SK-N-SH (cell line): ENCODE measurements around the gene RAB6A. TPM values are rescaled to one million over a fixed set of nuclear protein-coding genes. Genes with fewer than 3 reads are reported as not detected.
"Not testable (repeated sequence)": the region's sequence is repeated elsewhere in the genome, so short reads cannot be mapped to it uniquely, and the experiment has no call there.

Experiments used
- CTCF ChIA-PET: fragments of 300-600, 350-600 bp; formaldehyde crosslinking; extraction: SDS; loops from one replicate; lab custom pipeline; 2021; lab: Yijun Ruan, JAX
- POLR2A ChIA-PET: fragments of 350-600 bp; sonication (Branson Sonifier 250); formaldehyde crosslinking; extraction: SDS; loops from one replicate; lab custom pipeline; 2020; ENCODE audit warnings: antibody characterized with exemption, inconsistent platforms; lab: Yijun Ruan, JAX
- DNase-seq: peaks from one replicate; pipeline ENCODE4 v3.0.0; 2012
- H2AFZ ChIP-seq: fragments of 200-600 bp; sonication (generic); 2 replicates; pipeline ENCODE4 v1.8.1; 2016; ENCODE audit warnings: antibody characterized with exemption, mild to moderate bottlenecking, low read depth
- H3F3A ChIP-seq: fragments of 200-600 bp; sonication (generic); replicated peaks from 2 replicates; pipeline ENCODE3; 2016; ENCODE audit warnings: antibody characterized with exemption, mild to moderate bottlenecking; ENCODE audit not compliant: insufficient read depth
- H3K27ac ChIP-seq, 2 experiments: fragments of 200-500 bp in 1 of 2; fragments of 200-600 bp in 1 of 2; sonication (Bioruptor generic) in 1 of 2; sonication (generic), shearing (Covaris generic) in 1 of 2; 2 replicates each; pipeline versions ENCODE4 v1.5.1 to v1.6.1; 2014 to 2016; ENCODE audit warnings: low read depth in 2 of 2, inconsistent platforms in 1 of 2, low read length in 1 of 2, mild to moderate bottlenecking in 1 of 2, mixed read lengths in 1 of 2
- H3K27me3 ChIP-seq: fragments of 200-600 bp; sonication (generic), shearing (Covaris generic); 2 replicates; pipeline ENCODE4 v1.6.1; 2016; ENCODE audit warnings: mixed run types; ENCODE audit not compliant: insufficient read depth
- H3K36me3 ChIP-seq, 2 experiments: fragments of 200-500 bp in 1 of 2; fragments of 200-600 bp in 1 of 2; sonication (Bioruptor generic) in 1 of 2; sonication (generic) in 1 of 2; replicated peaks in 1 of 2; 2 replicates each; pipeline versions ENCODE3 to v1.5.1; 2014 to 2016; ENCODE audit warnings: low read length in 1 of 2, mild to moderate bottlenecking in 1 of 2; ENCODE audit not compliant: insufficient read depth in 2 of 2, control insufficient read depth in 1 of 2
- H3K4me1 ChIP-seq, 2 experiments: fragments of 200-500 bp in 1 of 2; fragments of 200-600 bp in 1 of 2; sonication (Bioruptor generic) in 1 of 2; sonication (generic), shearing (Covaris generic) in 1 of 2; 2 replicates each; pipeline versions ENCODE4 v1.5.1 to v1.6.1; 2014 to 2016; ENCODE audit warnings: low read depth in 1 of 2, low read length in 1 of 2, mixed run types in 1 of 2; ENCODE audit not compliant: insufficient read depth in 2 of 2, control insufficient read depth in 1 of 2
- H3K4me2 ChIP-seq: fragments of 200-600 bp; sonication (generic), shearing (Covaris generic); 2 replicates; pipeline ENCODE4 v1.6.1; 2017; ENCODE audit warnings: mixed run types
- H3K4me3 ChIP-seq, 2 experiments: fragments of 200-500 bp in 1 of 2; fragments of 200-600 bp in 1 of 2; sonication (Bioruptor generic) in 1 of 2; sonication (generic), shearing (Covaris generic) in 1 of 2; 2 replicates each; pipeline versions ENCODE4 v1.5.1 to v1.8.1; 2014 to 2016; ENCODE audit warnings: low read depth in 2 of 2, inconsistent platforms in 1 of 2, low read length in 1 of 2, mild to moderate bottlenecking in 1 of 2, mixed read lengths in 1 of 2, moderate library complexity in 1 of 2
- H3K79me2 ChIP-seq: fragments of 200-600 bp; sonication (generic); 2 replicates; pipeline ENCODE4 v1.8.1; 2017; ENCODE audit warnings: mild to moderate bottlenecking; ENCODE audit not compliant: insufficient read depth
- H3K9ac ChIP-seq: fragments of 200-600 bp; sonication (generic); 2 replicates; pipeline ENCODE4 v1.6.1; 2017; ENCODE audit warnings: mixed run types
- H3K9me2 ChIP-seq: fragments of 200-600 bp; sonication (generic); 2 replicates; pipeline ENCODE4 v1.6.1; 2017; ENCODE audit warnings: mixed run types
- H3K9me3 ChIP-seq: fragments of 200-600 bp; sonication (generic); 2 replicates; pipeline ENCODE4 v1.6.1; 2017; ENCODE audit warnings: mixed run types, mild to moderate bottlenecking, moderate library complexity
- H4K20me1 ChIP-seq: fragments of 200-600 bp; sonication (generic); 2 replicates; pipeline ENCODE4 v1.6.1; 2017; ENCODE audit warnings: mild to moderate bottlenecking, mixed run types; ENCODE audit not compliant: insufficient read depth
- CHD2 ChIP-seq: fragments of 150-350 bp; IDR thresholded peaks from 2 replicates; pipeline ENCODE4 v1.6.1; 2018; ENCODE audit warnings: low read length; ENCODE audit not compliant: partially characterized antibody
- EP300 ChIP-seq, 2 experiments: IDR thresholded peaks; 2 replicates each; pipeline versions ENCODE4 v1.4.0 to v1.6.1; 2012; ENCODE audit warnings: borderline replicate concordance in 1 of 2, low read depth in 1 of 2, low read length in 1 of 2
- EZH2phosphoT487 ChIP-seq: fragments of 200-600 bp; sonication (generic); IDR thresholded peaks from 2 replicates; pipeline ENCODE4 v1.6.1; 2017; ENCODE audit warnings: low read depth, mixed run types, mild to moderate bottlenecking, antibody characterized with exemption, moderate library complexity, borderline replicate concordance
- FOSL2 ChIP-seq: IDR thresholded peaks from 2 replicates; pipeline ENCODE4 v1.4.0; 2012; ENCODE audit warnings: low read depth, mild to moderate bottlenecking, moderate library complexity, borderline replicate concordance
- FOXM1 ChIP-seq: IDR thresholded peaks from 2 replicates; pipeline ENCODE4 v1.4.0; 2012; ENCODE audit warnings: low read depth, mild to moderate bottlenecking
- GABPA ChIP-seq: IDR thresholded peaks from 2 replicates; pipeline ENCODE4 v1.4.0; 2012; ENCODE audit warnings: low read depth, mild to moderate bottlenecking
- GATA2 ChIP-seq: sonication (generic); formaldehyde crosslinking; IDR thresholded peaks from 2 replicates; pipeline ENCODE4 v1.5.0; 2020; ENCODE audit warnings: mild to moderate bottlenecking, missing genetic modification reagents
- MEF2A ChIP-seq: IDR thresholded peaks from 2 replicates; pipeline ENCODE4 v1.4.0; 2012; ENCODE audit warnings: low read depth, borderline replicate concordance
- MXI1 ChIP-seq: IDR thresholded peaks from 2 replicates; pipeline ENCODE4 v1.6.1; 2012; ENCODE audit warnings: mild to moderate bottlenecking, low read depth, low read length, improper control_type of control experiment
- NFIC ChIP-seq: IDR thresholded peaks from 2 replicates; pipeline ENCODE4 v1.4.0; 2012; ENCODE audit warnings: borderline replicate concordance
- NRF1 ChIP-seq: IDR thresholded peaks from 2 replicates; pipeline ENCODE4 v1.6.1; 2012; ENCODE audit warnings: low read depth, mild to moderate bottlenecking, low read length
- RCOR1 ChIP-seq: fragments of 150-350 bp; IDR thresholded peaks from 2 replicates; pipeline ENCODE4 v1.6.1; 2017; ENCODE audit warnings: antibody characterized with exemption, low read length
- RFX5 ChIP-seq: IDR thresholded peaks from 2 replicates; pipeline ENCODE4 v1.6.1; 2012; ENCODE audit warnings: mild to moderate bottlenecking, improper control_type of control experiment, low read length
- RXRA ChIP-seq: IDR thresholded peaks from 2 replicates; pipeline ENCODE4 v1.4.0; 2012; ENCODE audit warnings: low read depth, mild to moderate bottlenecking, borderline replicate concordance
- SMC3 ChIP-seq: IDR thresholded peaks from 2 replicates; pipeline ENCODE4 v1.6.1; 2012; ENCODE audit warnings: low read depth, low read length, improper control_type of control experiment
- TAF1 ChIP-seq: IDR thresholded peaks from 2 replicates; pipeline ENCODE4 v1.6.1; 2012; ENCODE audit warnings: low read depth, mild to moderate bottlenecking, low read length, moderate library complexity, borderline replicate concordance
- TCF12 ChIP-seq: IDR thresholded peaks from 2 replicates; pipeline ENCODE4 v1.4.0; 2012
- TEAD4 ChIP-seq: IDR thresholded peaks from 2 replicates; pipeline ENCODE4 v1.4.0; 2012; ENCODE audit warnings: mild to moderate bottlenecking, borderline replicate concordance; ENCODE audit not compliant: insufficient read depth
- WGBS: methylation state at CpG from one replicate; pipeline ENCODE4 v1.1.6; 2017; ENCODE audit warnings: low lambda C conversion rate; 5-methylcytosine and 5-hydroxymethylcytosine counted together
- polyA plus RNA-seq, 3 experiments: library from polyadenylated mRNA; depleted of rRNA; stranded (reverse); fragments of >200 nt; gene quantifications; 2 replicates each; pipeline ENCODE4 v1.2.3, GENCODE V29; 2012
- TF ChIP-seq, protein P1 (sequence below): fragments of 200-600 bp; sonication (generic); IDR thresholded peaks from 2 replicates; pipeline ENCODE4 v1.6.1; 2017; ENCODE audit warnings: antibody characterized with exemption, mild to moderate bottlenecking, moderate library complexity

The RAB6A gene
- polyA plus RNA-seq, 1 of the 3 experiments (the other 2 are of a cell fraction): 39.1 TPM

DNA sequence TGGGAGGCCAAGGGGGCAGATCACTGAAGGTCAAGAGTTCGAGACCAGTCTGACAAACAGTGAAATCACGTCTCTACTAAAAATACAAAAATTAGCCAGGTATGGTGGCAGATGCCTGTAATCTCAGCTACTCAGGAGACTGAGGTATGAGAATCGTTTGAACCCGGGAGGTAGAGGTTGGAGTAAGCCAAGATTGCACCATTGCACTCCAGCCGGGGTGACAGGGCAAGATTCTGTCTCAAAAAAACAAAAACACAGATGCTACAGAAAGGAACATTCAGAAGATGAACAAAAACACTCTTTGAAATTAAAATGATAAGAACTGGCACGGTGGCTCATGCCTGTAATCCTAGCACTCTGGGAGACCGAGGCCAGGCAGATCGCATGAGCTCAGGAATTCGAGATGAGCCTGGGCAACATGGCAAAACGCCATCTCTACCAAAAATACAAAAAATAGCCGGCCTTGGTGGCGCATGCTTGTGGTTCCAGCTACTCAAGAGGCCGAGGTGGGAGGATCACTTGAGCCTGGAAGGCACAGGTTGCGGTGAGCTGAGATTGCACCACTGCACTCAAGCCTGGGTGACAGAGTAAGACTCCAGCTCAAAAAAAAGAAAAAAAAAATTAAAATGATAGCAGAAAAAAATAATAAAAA lies 8.5 kb downstream of the RAB6A start:
- no peak overlapping the region for H3K4me2 ChIP-seq
- H3F3A ChIP-seq: peaks cover 6% of the 10 kb centered on the region
- H3K9ac ChIP-seq: no peak overlapping the region
- CTCF ChIA-PET: interaction anchor here (1.1 to 1.3 kb wide), 2 partner anchors 8 to 359 kb away, joined by 3 read pairs; no protein-coding TSS in a partner anchor
- H4K20me1 ChIP-seq: peaks cover 93% of the 10 kb centered on the region
- H3K27me3 ChIP-seq: no peaks in the 10 kb centered on the region
- H3K4me1 ChIP-seq: no peaks in the 10 kb centered on the region
- no peak overlapping the region for H3K27ac ChIP-seq
- POLR2A ChIA-PET: interaction anchor here (0.6 kb wide), 1 partner anchor 36 kb away, joined by 4 read pairs; no protein-coding TSS in a partner anchor
- H3K36me3 ChIP-seq: no peaks in the 10 kb centered on the region
- H3K9me3 ChIP-seq: no peaks in the 10 kb centered on the region
- H3K4me3 ChIP-seq: no peak overlapping the region
- no peaks in the 10 kb centered on the region for H3K9me2 ChIP-seq
- WGBS: 93% methylated on average over 14 of the region's 14 CpGs
- peaks cover 99% of the 10 kb centered on the region for H3K79me2 ChIP-seq
- DNase-seq: no peak
- H2AFZ ChIP-seq: no peak overlapping the region
- TF ChIP-seq, protein P1, sequence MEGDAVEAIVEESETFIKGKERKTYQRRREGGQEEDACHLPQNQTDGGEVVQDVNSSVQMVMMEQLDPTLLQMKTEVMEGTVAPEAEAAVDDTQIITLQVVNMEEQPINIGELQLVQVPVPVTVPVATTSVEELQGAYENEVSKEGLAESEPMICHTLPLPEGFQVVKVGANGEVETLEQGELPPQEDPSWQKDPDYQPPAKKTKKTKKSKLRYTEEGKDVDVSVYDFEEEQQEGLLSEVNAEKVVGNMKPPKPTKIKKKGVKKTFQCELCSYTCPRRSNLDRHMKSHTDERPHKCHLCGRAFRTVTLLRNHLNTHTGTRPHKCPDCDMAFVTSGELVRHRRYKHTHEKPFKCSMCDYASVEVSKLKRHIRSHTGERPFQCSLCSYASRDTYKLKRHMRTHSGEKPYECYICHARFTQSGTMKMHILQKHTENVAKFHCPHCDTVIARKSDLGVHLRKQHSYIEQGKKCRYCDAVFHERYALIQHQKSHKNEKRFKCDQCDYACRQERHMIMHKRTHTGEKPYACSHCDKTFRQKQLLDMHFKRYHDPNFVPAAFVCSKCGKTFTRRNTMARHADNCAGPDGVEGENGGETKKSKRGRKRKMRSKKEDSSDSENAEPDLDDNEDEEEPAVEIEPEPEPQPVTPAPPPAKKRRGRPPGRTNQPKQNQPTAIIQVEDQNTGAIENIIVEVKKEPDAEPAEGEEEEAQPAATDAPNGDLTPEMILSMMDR: no peak
- no peak for TF ChIP-seq SMC3
- no peak for TF ChIP-seq EZH2phosphoT487
- TF ChIP-seq GATA2 (CRISPR knock-in tag): no peak
- TF ChIP-seq EP300 (IDR thresholded peaks at IDR 0.05; ENCODE audit: borderline replicate concordance in 1 of 2, low read depth in 1 of 2, low read length in 1 of 2): no peak
- no peak for TF ChIP-seq MEF2A
- TF ChIP-seq TEAD4: no peak
- TF ChIP-seq CHD2: no peak
- TF ChIP-seq RCOR1: no peak
- TF ChIP-seq GABPA: no peak
- TF ChIP-seq MXI1: no peak
- no peak for TF ChIP-seq RFX5
- no peak for TF ChIP-seq NRF1
- TF ChIP-seq NFIC: no peak
- TF ChIP-seq TAF1: no peak
- TF ChIP-seq TCF12: no peak
- no peak for TF ChIP-seq FOSL2
- TF ChIP-seq RXRA: no peak
- TF ChIP-seq FOXM1: no peak

DNA sequence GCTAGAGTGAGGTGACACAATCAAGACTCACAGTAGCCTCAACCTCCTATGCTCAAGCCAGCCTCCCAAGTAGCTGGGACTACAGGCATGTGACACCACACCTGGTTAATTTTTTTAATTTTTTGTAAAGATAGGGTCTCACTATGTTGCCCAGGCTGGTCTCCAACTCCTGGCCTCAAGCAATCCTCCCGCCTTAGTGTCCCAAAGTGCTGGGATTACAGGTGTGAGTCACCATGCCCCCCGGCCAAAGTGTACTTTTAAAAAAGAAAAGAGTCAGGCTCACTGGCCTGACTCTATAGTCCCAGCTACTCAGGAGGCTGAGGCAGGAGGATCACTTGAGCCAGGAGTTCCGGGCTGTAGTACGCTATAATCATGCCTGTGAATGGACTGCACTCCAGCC lies 10.0 kb downstream of the RAB6A start:
- DNase-seq, H3K36me3 ChIP-seq, H3F3A ChIP-seq, H3K9ac ChIP-seq, H3K9me2 ChIP-seq, H3K4me1 ChIP-seq, H3K4me2 ChIP-seq, H3K27me3 ChIP-seq, H3K4me3 ChIP-seq, H2AFZ ChIP-seq, H3K27ac ChIP-seq, POLR2A ChIA-PET, H3K9me3 ChIP-seq: not testable (repeated sequence)
- CTCF ChIA-PET: interaction anchor here (1.6 kb wide), 1 partner anchor 29 kb away, joined by 3 read pairs; no protein-coding TSS in a partner anchor
- Histone ChIP-seq H3K79me2 (peaks cover 100% of the 10 kb centered on the region), H4K20me1 (peaks cover 94% of the 10 kb centered on the region)
- WGBS: 97% methylated on average over 4 of the region's 4 CpGs
